Vagina (tissue), 2 donors: ENCODE results near the gene MYCBPAP.

Source experiments
- CTCF ChIP-seq, 3 experiments: fragments of 450-650 bp in 2 of 3; fragments of 200-600 bp in 1 of 3; sonication (generic) in 1 of 3; IDR thresholded peaks; one replicate each; pipeline ENCODE4 v1.5.1; 2017 to 2019; ENCODE audit warnings: antibody characterized with exemption in 3 of 3, mild to moderate bottlenecking in 2 of 3, moderate library complexity in 2 of 3
- POLR2A ChIP-seq, 2 donors: fragments of 450-650 bp; IDR thresholded peaks; one replicate each; pipeline ENCODE4 v1.6.1; 2017; ENCODE audit warnings: antibody characterized with exemption in 2 of 2, mild to moderate bottlenecking in 2 of 2, moderate library complexity in 2 of 2
- POLR2AphosphoS5 ChIP-seq, 2 donors: sonication (generic); formaldehyde crosslinking; IDR thresholded peaks; one replicate each; pipeline ENCODE4 v1.9.0; 2017; ENCODE audit warnings: antibody characterized with exemption in 2 of 2, mild to moderate bottlenecking in 2 of 2, low read depth in 1 of 2; ENCODE audit not compliant: insufficient read depth in 1 of 2

GRCh38 chr17:50502301-50502990 is 5.8 kb upstream of the MYCBPAP start:
- no peak for TF ChIP-seq CTCF (IDR thresholded peaks at IDR 0.05)
- no peak for TF ChIP-seq POLR2A (IDR thresholded peaks at IDR 0.05)
- TF ChIP-seq POLR2AphosphoS5 (IDR thresholded peaks at IDR 0.05; ENCODE audit: insufficient read depth in 1 of 2, low read depth in 1 of 2), result no peak
